Thyroid gland (tissue), 4 donors: ENCODE results near the gene MCM5.

Experiments
- POLR2A ChIP-seq, 2 donors: fragments of 450-650 bp; IDR thresholded peaks; one replicate each; pipeline ENCODE4 v1.6.1; 2017; ENCODE audit warnings: antibody characterized with exemption in 2 of 2, mild to moderate bottlenecking in 2 of 2, moderate library complexity in 1 of 2
- TF ChIP-seq, protein P1 (sequence below), 6 experiments: fragments of 200-600 bp in 3 of 6; fragments of 450-650 bp in 3 of 6; sonication (generic) in 3 of 6; IDR thresholded peaks; one replicate each; pipeline ENCODE4 v1.5.1; 2016 to 2019; ENCODE audit warnings: antibody characterized with exemption in 6 of 6, mild to moderate bottlenecking in 2 of 6, inconsistent platforms in 1 of 6, moderate library complexity in 1 of 6

GRCh38 chr22:35409783-35410662, 10.1 kb downstream of the MCM5 start:
- TF ChIP-seq POLR2A (IDR thresholded peaks at IDR 0.05) = no peak
- TF ChIP-seq, protein P1, sequence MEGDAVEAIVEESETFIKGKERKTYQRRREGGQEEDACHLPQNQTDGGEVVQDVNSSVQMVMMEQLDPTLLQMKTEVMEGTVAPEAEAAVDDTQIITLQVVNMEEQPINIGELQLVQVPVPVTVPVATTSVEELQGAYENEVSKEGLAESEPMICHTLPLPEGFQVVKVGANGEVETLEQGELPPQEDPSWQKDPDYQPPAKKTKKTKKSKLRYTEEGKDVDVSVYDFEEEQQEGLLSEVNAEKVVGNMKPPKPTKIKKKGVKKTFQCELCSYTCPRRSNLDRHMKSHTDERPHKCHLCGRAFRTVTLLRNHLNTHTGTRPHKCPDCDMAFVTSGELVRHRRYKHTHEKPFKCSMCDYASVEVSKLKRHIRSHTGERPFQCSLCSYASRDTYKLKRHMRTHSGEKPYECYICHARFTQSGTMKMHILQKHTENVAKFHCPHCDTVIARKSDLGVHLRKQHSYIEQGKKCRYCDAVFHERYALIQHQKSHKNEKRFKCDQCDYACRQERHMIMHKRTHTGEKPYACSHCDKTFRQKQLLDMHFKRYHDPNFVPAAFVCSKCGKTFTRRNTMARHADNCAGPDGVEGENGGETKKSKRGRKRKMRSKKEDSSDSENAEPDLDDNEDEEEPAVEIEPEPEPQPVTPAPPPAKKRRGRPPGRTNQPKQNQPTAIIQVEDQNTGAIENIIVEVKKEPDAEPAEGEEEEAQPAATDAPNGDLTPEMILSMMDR (IDR thresholded peaks at IDR 0.05) = no peak
